Loucy (cell line): ENCODE results near the gene MYD88.
A peak's percentile ranks its signal among the peaks of the same experiment; 100 is the strongest.

Experiments
- H2AFZ ChIP-seq: fragments of 200-600 bp; sonication (generic); 2 replicates; pipeline ENCODE4 v1.6.0; 2016; ENCODE audit warnings: antibody characterized with exemption, mild to moderate bottlenecking, low read length, moderate library complexity
- H3F3A ChIP-seq: fragments of 200-600 bp; 2 replicates; pipeline ENCODE4 v1.6.0; 2016; ENCODE audit warnings: antibody characterized with exemption, low read depth, mild to moderate bottlenecking
- H3K27me3 ChIP-seq: fragments of 200-600 bp; sonication (generic); 2 replicates; pipeline ENCODE4 v1.6.1; 2014; ENCODE audit warnings: low read length, mild to moderate bottlenecking; ENCODE audit not compliant: insufficient read depth, poor library complexity, severe bottlenecking
- H3K36me3 ChIP-seq: fragments of 200-600 bp; sonication (generic); 2 replicates; pipeline ENCODE4 v1.6.1; 2016; ENCODE audit warnings: low read length; ENCODE audit not compliant: insufficient read depth
- H3K4me1 ChIP-seq: fragments of 200-600 bp; sonication (generic); 2 replicates; pipeline ENCODE4 v1.5.1; 2014; ENCODE audit warnings: low read length, mild to moderate bottlenecking; ENCODE audit not compliant: insufficient read depth, poor library complexity, severe bottlenecking
- H3K4me2 ChIP-seq: fragments of 200-600 bp; sonication (generic); 2 replicates; pipeline ENCODE4 v1.6.0; 2014; ENCODE audit warnings: antibody characterized with exemption, low read length, low read depth, mild to moderate bottlenecking; ENCODE audit not compliant: poor library complexity, severe bottlenecking
- H3K4me3 ChIP-seq: fragments of 200-600 bp; sonication (generic); 2 replicates; pipeline ENCODE4 v1.5.1; 2014; ENCODE audit warnings: low read length, mild to moderate bottlenecking, mixed read lengths; ENCODE audit not compliant: poor library complexity, severe bottlenecking
- H3K79me2 ChIP-seq: fragments of 200-600 bp; sonication (generic); 2 replicates; pipeline ENCODE4 v1.6.1; 2014; ENCODE audit warnings: low read length; ENCODE audit not compliant: insufficient read depth
- H3K9ac ChIP-seq: fragments of 200-600 bp; sonication (generic); 2 replicates; pipeline ENCODE4 v1.6.0; 2014; ENCODE audit warnings: mild to moderate bottlenecking, low read depth, low read length, moderate library complexity; ENCODE audit not compliant: poor library complexity, severe bottlenecking
- H3K9me2 ChIP-seq: fragments of 200-600 bp; sonication (generic); replicated peaks from 2 replicates; pipeline ENCODE4 v1.6.1; 2016; ENCODE audit warnings: low read depth, low read length, mixed read lengths
- H3K9me3 ChIP-seq: fragments of 200-600 bp; sonication (generic); 2 replicates; pipeline ENCODE4 v1.6.1; 2014; ENCODE audit warnings: mild to moderate bottlenecking, antibody characterized with exemption, low read length, low read depth; ENCODE audit not compliant: insufficient read depth
- H4K20me1 ChIP-seq: fragments of 200-600 bp; sonication (generic); 2 replicates; pipeline ENCODE4 v1.6.0; 2014; ENCODE audit warnings: antibody characterized with exemption, low read length, mild to moderate bottlenecking; ENCODE audit not compliant: insufficient read depth, poor library complexity, severe bottlenecking
- CTCF ChIP-seq: fragments of 200-600 bp; sonication (generic); conservative IDR thresholded peaks from 2 replicates; pipeline ENCODE4 v1.5.1; 2014; ENCODE audit warnings: mild to moderate bottlenecking, antibody characterized with exemption, low read length
- EZH2phosphoT487 ChIP-seq: fragments of 200-600 bp; IDR thresholded peaks from 2 replicates; pipeline ENCODE4 v1.6.1; 2018; ENCODE audit warnings: antibody characterized with exemption, mild to moderate bottlenecking, moderate library complexity, borderline replicate concordance

The MYD88 gene

GRCh38 chr3:38115645-38116427 lies 22.6 kb upstream of the MYD88 start:
- H3K79me2 ChIP-seq: no peaks in the 10 kb centered on the region
- no peaks in the 10 kb centered on the region for H4K20me1 ChIP-seq

GRCh38 chr3:38116471-38117162 lies 21.8 kb upstream of the MYD88 start:
- Histone ChIP-seq H3K9me2 (no peaks in the 10 kb centered on the region), H3K4me3 (no peak overlapping the region), H4K20me1 (no peaks in the 10 kb centered on the region), H3K36me3 (peaks cover 8% of the 10 kb centered on the region; the same call in 1 of the 2 replicates), H3K9ac (no peak overlapping the region), H3K4me1 (no peaks in the 10 kb centered on the region), H2AFZ (no peak overlapping the region), H3K4me2 (no peak overlapping the region), H3K27me3 (no peaks in the 10 kb centered on the region), H3K79me2 (no peaks in the 10 kb centered on the region), H3K9me3 (no peaks in the 10 kb centered on the region), H3F3A (no peaks in the 10 kb centered on the region)
- no peak for TF ChIP-seq EZH2phosphoT487
- TF ChIP-seq CTCF: peak; percentile 30

More at GRCh38 chr3:38115645-38116427, 22.6 kb upstream of the MYD88 start:
- peaks cover under 1% of the 10 kb centered on the region; the same call in 1 of the 2 replicates for H3K36me3 ChIP-seq
- no peak overlapping the region for H3K4me2 ChIP-seq
- no peak for TF ChIP-seq EZH2phosphoT487
- TF ChIP-seq CTCF: no peak
- H3K9ac ChIP-seq: no peak overlapping the region
- no peak overlapping the region for H3K4me3 ChIP-seq
- no peak overlapping the region for H2AFZ ChIP-seq
- no peaks in the 10 kb centered on the region for H3K4me1 ChIP-seq
- H3K27me3 ChIP-seq: no peaks in the 10 kb centered on the region
- H3F3A ChIP-seq: no peaks in the 10 kb centered on the region
- H3K9me3 ChIP-seq: no peaks in the 10 kb centered on the region
- no peaks in the 10 kb centered on the region for H3K9me2 ChIP-seq

GRCh38 chr3:38117163-38117716 lies 21.2 kb upstream of the MYD88 start:
- H3K27me3 ChIP-seq: no peaks in the 10 kb centered on the region
- H3F3A ChIP-seq: no peaks in the 10 kb centered on the region
- no peaks in the 10 kb centered on the region for H3K9me3 ChIP-seq
- H3K4me2 ChIP-seq: no peak overlapping the region
- no peaks in the 10 kb centered on the region for H3K9me2 ChIP-seq
- H3K9ac ChIP-seq: no peak overlapping the region
- no peak overlapping the region for H2AFZ ChIP-seq
- H3K4me1 ChIP-seq: no peaks in the 10 kb centered on the region
- H4K20me1 ChIP-seq: no peaks in the 10 kb centered on the region
- peaks cover 14% of the 10 kb centered on the region; the same call in 1 of the 2 replicates for H3K36me3 ChIP-seq
- no peak overlapping the region for H3K4me3 ChIP-seq
- TF ChIP-seq EZH2phosphoT487: no peak
- TF ChIP-seq CTCF: no peak
- H3K79me2 ChIP-seq: no peaks in the 10 kb centered on the region
